ENCODE measurements around the gene PLD1. TPM values are rescaled to one million over a fixed set of nuclear protein-coding genes. Genes with fewer than 3 reads are reported as not detected.

PLD1 gene
- total and polyA plus RNA-seq, 7 donors = 0.73 to 6.7 (median 1.9) TPM

- no peak for TF ChIP-seq CTCF (IDR thresholded peaks at IDR 0.05)
- ATAC-seq (no peak), DNase-seq (no peak)
- intact Hi-C loops (cut with DNase I) = no loop called here
- WGBS, 3 donors = 97 to 98% (median 98%) methylated on average over 6 of the region's 6 CpGs
- no peaks in the 10 kb centered on the region for H3K36me3 ChIP-seq (ENCODE audit: insufficient read depth in 1 of 2, low read depth in 1 of 2)
- peaks cover 10% of the 10 kb centered on the region for H3K4me1 ChIP-seq
- no peaks in the 10 kb centered on the region for H3K27me3 ChIP-seq (ENCODE audit: insufficient read depth in 3 of 3, low read length in 2 of 3)
- H3K4me3 ChIP-seq = no peak overlapping the region
- H3K27ac ChIP-seq = no peak overlapping the region
- H3K9me3 ChIP-seq = no peaks in the 10 kb centered on the region
Observed at GRCh38 chr3:171807806-171808205, 2.5 kb downstream of the PLD1 start.

GRCh38 chr3:171807129-171807675, 3.1 kb downstream of the PLD1 start:
- H3K9me3 ChIP-seq = no peaks in the 10 kb centered on the region
- H3K27ac ChIP-seq = no peak overlapping the region
- no peaks in the 10 kb centered on the region for H3K36me3 ChIP-seq (ENCODE audit: insufficient read depth in 1 of 2, low read depth in 1 of 2)
- 94 to 96% (median 94%) methylated on average over 7 of the region's 7 CpGs for WGBS, 3 donors
- TF ChIP-seq CTCF (IDR thresholded peaks at IDR 0.05) = no peak
- no peak overlapping the region for H3K4me3 ChIP-seq
- ATAC-seq (no peak), DNase-seq (no peak)
- peaks cover 10% of the 10 kb centered on the region for H3K4me1 ChIP-seq
- intact Hi-C loops (cut with DNase I) = no loop called here
- H3K27me3 ChIP-seq (ENCODE audit: insufficient read depth in 3 of 3, low read length in 2 of 3) = no peaks in the 10 kb centered on the region

- H3K4me3 ChIP-seq = no peak overlapping the region
- no peak overlapping the region for H3K27ac ChIP-seq
- H3K36me3 ChIP-seq (ENCODE audit: insufficient read depth in 1 of 2, low read depth in 1 of 2) = no peaks in the 10 kb centered on the region
- intact Hi-C loops (cut with DNase I) = no loop called here
- H3K4me1 ChIP-seq = peaks cover 10% of the 10 kb centered on the region
- DNase-seq (no peak), ATAC-seq (no peak)
- 52 to 77% (median 71%) methylated on average over 5 of the region's 5 CpGs for WGBS, 3 donors
- H3K27me3 ChIP-seq (ENCODE audit: insufficient read depth in 3 of 3, low read length in 2 of 3) = no peaks in the 10 kb centered on the region
- TF ChIP-seq CTCF (IDR thresholded peaks at IDR 0.05) = no peak
- no peaks in the 10 kb centered on the region for H3K9me3 ChIP-seq
Observed at GRCh38 chr3:171806200-171807128, 3.8 kb downstream of the PLD1 start.

- Histone ChIP-seq H3K27me3 (ENCODE audit: insufficient read depth in 3 of 3, low read length in 2 of 3) (no peaks in the 10 kb centered on the region), H3K4me3 (no peak overlapping the region), H3K4me1 (peaks cover 10% of the 10 kb centered on the region), H3K27ac (no peak overlapping the region), H3K36me3 (ENCODE audit: insufficient read depth in 1 of 2, low read depth in 1 of 2) (no peaks in the 10 kb centered on the region), H3K9me3 (no peaks in the 10 kb centered on the region)
- intact Hi-C loops (cut with DNase I) = no loop called here
- DNase-seq (no peak), ATAC-seq (no peak)
- WGBS, 3 donors = 37 to 50% (median 48%) methylated on average over 3 of the region's 3 CpGs
- TF ChIP-seq CTCF (IDR thresholded peaks at IDR 0.05) = no peak
Observed at GRCh38 chr3:171805687-171806086, 4.6 kb downstream of the PLD1 start.

All from psoas muscle (tissue), 8 donors.